Measurements from ENCODE around the gene PPM1H.

PPM1H gene

GRCh38 chr12:62714181-62714773, 220.7 kb downstream of the PPM1H start:
- no peak for DNase-seq (ENCODE audit: low read depth in 2 of 2)

GRCh38 chr12:62713723-62714122, 221.2 kb downstream of the PPM1H start:
- no peak for DNase-seq (ENCODE audit: low read depth in 2 of 2)

GRCh38 chr12:62712681-62713573, 222.0 kb downstream of the PPM1H start:
- DNase-seq (ENCODE audit: low read depth in 2 of 2): no peak

- DNase-seq (ENCODE audit: low read depth in 2 of 2): no peak
Observed at GRCh38 chr12:62711631-62712241, 223.2 kb downstream of the PPM1H start.

GRCh38 chr12:62709311-62709710, 225.6 kb downstream of the PPM1H start:
- DNase-seq (ENCODE audit: low read depth in 2 of 2): no peak

- no peak for DNase-seq (ENCODE audit: low read depth in 2 of 2)
Observed at GRCh38 chr12:62707939-62708338, 227.0 kb downstream of the PPM1H start.

GRCh38 chr12:62705846-62706245, 229.1 kb downstream of the PPM1H start:
- no peak for DNase-seq (ENCODE audit: low read depth in 2 of 2)

- no peak for DNase-seq (ENCODE audit: low read depth in 2 of 2)
Observed at GRCh38 chr12:62703011-62703380, 232.0 kb downstream of the PPM1H start.

GRCh38 chr12:62701492-62701891, 233.5 kb downstream of the PPM1H start:
- DNase-seq (ENCODE audit: low read depth in 2 of 2): no peak

GRCh38 chr12:62700091-62700880, 234.7 kb downstream of the PPM1H start:
- DNase-seq (ENCODE audit: low read depth in 2 of 2): no peak

- DNase-seq (ENCODE audit: low read depth in 2 of 2): no peak
Observed at GRCh38 chr12:62698701-62699101, 236.2 kb downstream of the PPM1H start.

GRCh38 chr12:62697893-62698292, 237.1 kb downstream of the PPM1H start:
- DNase-seq (ENCODE audit: low read depth in 2 of 2): no peak

GRCh38 chr12:62695696-62696095, 239.3 kb downstream of the PPM1H start:
- DNase-seq (ENCODE audit: low read depth in 2 of 2): no peak

- no peak for DNase-seq (ENCODE audit: low read depth in 2 of 2)
Observed at GRCh38 chr12:62694632-62695031, 240.3 kb downstream of the PPM1H start.

GRCh38 chr12:62694116-62694515, 240.8 kb downstream of the PPM1H start:
- no peak for DNase-seq (ENCODE audit: low read depth in 2 of 2)

GRCh38 chr12:62693376-62694050, 241.4 kb downstream of the PPM1H start:
- DNase-seq (ENCODE audit: low read depth in 2 of 2): no peak

GRCh38 chr12:62692884-62693283, 242.1 kb downstream of the PPM1H start:
- no peak for DNase-seq (ENCODE audit: low read depth in 2 of 2)

- DNase-seq (ENCODE audit: low read depth in 2 of 2): no peak
Observed at GRCh38 chr12:62691309-62691708, 243.6 kb downstream of the PPM1H start.

- no peak for DNase-seq (ENCODE audit: low read depth in 2 of 2)
Observed at GRCh38 chr12:62689042-62689839, 245.7 kb downstream of the PPM1H start.

- DNase-seq (ENCODE audit: low read depth in 2 of 2): no peak
Observed at GRCh38 chr12:62686938-62687337, 248.0 kb downstream of the PPM1H start.

Data from stimulated activated CD8-positive, alpha-beta memory T cell treated with anti-CD3 and anti-CD28 coated beads, Interleukin-7, amount 100 ng/mL, for 4 hours (primary cell).